GM19351 (cell line): ENCODE measurements around the gene ISX.
"Not testable (repeated sequence)": the region's sequence is repeated elsewhere in the genome, so short reads cannot be mapped to it uniquely, and the experiment has no call there.

Experiments used
- ATAC-seq: cut with Tn5 transposase; IDR thresholded peaks from one replicate; pipeline ENCODE4 v1.9.1; 2021; ENCODE audit warnings: mild to moderate bottlenecking, moderate library complexity; ENCODE audit not compliant: unreplicated experiment

Gene ISX

GRCh38 chr22:35065796-35066218, at the start of gene ISX:
Gene ISX (plus strand): TSS chr22:35066158. CDS start chr22:35067088, 930 bp downstream.
- ATAC-seq, result no peak

- no peak for ATAC-seq
Observed at GRCh38 chr22:35016909-35017308, 49.0 kb upstream of the ISX start.

- ATAC-seq, result no peak
Observed at GRCh38 chr22:35018995-35019394, 47.0 kb upstream of the ISX start.

DNA sequence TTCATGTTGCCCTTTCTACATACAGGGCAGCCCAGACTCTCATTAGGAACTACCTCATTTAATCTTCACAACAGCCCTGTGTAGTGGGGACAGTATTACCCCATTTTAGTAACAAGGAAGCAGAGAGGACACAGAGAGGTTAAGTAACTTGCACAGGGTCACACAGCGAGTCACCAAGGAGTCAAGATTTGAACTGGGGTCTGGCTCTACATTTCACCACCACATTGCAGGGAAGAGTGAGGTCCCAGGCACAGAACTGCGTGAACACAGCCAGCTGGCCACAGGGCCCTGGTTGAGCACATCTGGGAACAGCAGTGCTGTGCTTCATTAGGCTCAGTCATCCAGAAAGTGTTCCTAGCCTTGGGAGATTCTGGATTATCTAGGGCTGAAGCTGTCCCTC, 45.4 kb upstream of the ISX start:
- ATAC-seq, result no peak

DNA sequence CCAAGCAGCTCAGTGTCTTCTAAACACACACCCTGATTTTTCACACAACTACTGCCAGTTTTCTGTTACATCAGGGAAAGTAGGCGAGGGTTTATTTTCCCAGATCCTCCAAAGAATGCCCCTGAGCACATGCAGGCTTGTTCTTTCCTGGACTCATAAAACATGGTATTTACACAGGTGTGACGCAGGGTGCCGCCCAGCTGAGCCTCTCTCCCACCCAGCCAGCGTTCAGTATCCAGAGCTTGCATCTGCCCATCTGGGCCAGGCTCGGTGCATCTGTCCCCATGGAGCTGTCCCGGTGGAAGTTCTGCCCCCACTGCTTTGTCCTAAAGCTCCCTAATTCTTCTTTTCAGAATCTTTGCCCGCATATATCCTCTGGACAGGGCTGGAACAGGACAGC, 44.8 kb upstream of the ISX start:
- ATAC-seq, result no peak

DNA sequence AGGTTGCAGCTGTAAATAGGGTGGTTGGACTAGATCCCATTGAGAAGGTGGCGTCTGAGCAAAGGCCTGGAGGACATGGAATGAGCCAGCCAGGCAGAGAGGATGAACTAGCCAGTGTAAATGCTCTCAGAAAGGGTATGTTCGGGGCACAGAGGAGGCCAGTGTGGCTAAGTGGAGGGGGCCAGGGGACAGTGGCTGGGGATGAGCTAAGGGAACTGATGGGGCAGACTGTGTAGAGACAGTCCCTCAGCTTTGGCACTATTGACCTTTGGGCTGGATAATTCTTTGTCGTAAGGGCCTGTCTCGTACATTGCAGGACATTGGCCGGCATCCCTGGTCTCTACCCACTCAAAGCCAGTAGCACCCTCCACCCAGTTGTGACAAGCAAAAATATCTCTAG, 43.7 kb upstream of the ISX start:
- ATAC-seq, result no peak

DNA sequence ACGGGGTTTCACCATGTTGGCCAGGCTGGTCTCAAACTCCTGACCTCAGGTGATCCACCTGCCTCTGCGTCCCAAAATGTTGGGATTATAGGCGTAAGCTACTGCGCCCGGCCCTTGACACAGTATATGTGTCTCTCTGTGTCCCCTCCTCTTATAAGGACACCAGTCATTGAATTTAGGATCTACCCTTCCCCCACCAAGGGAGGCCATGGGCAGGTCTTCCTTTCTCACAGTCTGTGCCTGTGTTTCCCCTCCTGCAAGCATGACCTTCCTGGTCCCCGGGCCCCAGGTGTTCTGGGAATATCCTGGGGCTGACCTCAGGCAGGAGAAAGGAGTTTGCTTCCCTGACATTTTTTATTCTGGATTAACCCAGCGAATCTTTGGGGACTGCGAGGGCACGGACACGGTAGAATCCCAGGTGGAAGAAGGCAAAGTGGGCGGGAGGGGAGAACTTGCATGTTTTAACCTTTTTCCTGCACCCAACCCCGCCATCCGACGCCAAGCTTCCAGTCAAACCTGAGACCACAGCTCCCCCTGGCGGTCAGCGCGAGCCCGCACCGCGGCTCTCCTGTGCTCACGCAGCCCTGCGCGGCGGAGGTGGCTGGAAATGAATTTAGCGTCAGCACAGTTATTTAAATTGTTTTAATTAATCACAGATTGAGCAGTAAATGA, 42.1 kb upstream of the ISX start:
- ATAC-seq, result no peak

DNA sequence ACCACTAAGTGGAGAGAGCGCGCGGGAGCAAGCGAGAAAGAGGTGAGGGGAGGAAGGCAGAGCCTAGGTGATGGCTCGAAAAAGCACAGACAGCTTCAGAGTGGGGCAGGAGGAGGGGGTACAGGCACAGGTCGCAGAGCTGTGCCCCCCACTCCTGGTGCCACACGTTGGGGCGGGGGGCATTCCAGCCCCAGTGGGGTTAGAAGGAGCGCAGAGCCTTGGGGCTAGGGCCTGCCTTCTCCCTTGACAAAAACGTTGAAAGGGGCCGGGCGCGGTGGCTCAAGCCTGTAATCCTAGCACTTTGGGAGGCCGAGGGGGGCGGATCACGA, 41.6 kb upstream of the ISX start:
- no peak for ATAC-seq

GRCh38 chr22:35030112-35030511, 35.8 kb upstream of the ISX start:
- not testable (repeated sequence) for ATAC-seq

DNA sequence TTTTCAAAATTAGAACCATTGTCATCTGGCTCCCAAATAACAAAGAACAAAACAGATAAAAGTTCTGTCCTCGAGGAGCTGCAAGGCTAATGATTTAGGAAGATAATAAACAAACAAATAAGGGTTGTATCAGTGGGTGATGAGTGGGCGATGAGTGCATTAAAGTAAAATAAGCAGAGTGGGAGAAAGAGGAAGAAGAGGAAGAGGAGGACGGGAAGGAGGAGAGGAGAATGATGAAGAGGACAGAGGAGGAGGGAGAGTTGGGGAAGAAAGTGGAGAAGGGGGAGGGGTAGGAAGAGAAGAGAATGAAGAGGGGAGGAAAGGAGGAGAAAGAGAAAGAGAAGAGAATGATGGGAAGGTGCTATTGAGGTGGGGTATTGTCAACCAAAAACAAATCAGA, 33.4 kb upstream of the ISX start:
- no peak for ATAC-seq

- no peak for ATAC-seq
Observed at GRCh38 chr22:35033635-35034296, 32.2 kb upstream of the ISX start.

GRCh38 chr22:35034963-35035362, 31.0 kb upstream of the ISX start:
- ATAC-seq, result no peak

DNA sequence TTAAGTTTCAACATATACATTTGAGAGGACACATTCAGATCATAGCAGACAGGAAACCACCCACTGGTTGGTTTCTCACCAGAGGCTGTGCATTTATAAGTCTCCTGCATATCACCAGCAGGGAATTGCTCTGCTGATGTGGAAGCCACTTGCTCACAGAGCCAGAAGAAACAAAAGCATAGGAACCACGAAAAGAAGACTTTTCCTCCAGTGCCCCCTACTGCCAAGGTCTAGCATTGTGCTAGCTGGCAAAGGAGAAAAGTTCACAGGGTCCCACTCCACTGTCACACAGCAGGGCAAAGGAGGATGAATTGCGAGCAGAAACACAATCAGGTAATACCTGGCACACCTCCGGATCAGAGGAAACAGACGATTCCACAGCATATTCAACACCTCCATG, 28.9 kb upstream of the ISX start:
- ATAC-seq, result no peak

GRCh38 chr22:35039625-35040024, 26.3 kb upstream of the ISX start:
- ATAC-seq, result no peak

GRCh38 chr22:35043252-35043933, 22.6 kb upstream of the ISX start:
- no peak for ATAC-seq

DNA sequence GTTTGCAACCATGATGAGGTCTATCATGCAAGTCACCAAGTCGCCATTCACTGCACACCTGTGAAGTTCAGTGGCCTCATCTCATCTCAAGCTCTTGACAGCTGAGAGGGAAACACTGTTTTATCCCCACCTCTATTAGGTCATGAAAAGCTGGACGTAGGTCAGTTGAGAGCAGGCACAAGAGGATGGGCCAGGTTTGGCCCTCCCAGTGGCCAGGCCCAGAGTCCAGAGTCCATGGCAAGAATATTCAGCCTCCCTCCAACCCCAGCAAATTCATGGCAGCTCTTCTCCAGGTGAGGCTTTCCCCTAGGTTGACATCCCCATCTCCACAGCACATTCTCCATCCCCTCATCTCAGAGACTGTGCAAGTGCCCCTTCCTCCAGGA, 22.0 kb upstream of the ISX start:
- no peak for ATAC-seq

DNA sequence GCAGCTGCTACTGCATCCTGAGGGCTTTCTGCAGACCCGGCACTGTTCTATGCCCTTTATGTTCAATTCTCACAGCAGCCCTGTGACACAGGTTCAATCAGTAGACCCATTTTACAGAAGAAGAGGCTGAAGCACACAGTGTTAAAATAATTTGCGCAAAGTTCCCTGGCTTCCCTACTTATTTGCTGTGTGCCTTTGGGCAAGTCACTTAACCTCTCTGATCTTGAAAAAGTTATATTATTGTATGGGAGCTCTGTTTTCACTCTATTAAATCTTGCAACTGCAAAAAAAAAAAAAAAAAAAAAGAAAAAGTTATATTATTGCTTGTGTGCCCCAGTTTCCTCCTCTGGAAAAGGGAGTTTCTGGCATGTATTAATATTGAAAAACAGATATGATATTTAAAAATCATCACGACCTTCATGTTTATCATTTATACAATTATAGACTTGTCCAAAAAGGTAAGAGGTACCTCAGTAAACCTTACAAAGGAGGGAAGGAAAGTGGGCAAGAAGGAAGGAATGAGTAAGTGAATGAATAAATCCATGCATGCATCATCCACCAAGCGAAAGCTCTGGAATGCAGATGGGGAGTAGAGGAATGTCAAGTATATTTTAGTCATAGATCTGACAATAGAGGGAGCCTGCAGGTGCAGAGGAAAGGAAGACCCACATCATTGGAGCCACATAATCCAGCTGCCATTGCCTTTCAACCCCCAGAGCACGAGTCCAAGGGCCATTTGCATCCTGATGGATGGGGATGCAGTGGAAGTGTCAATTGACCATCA, 21.2 kb upstream of the ISX start:
- ATAC-seq, result no peak

DNA sequence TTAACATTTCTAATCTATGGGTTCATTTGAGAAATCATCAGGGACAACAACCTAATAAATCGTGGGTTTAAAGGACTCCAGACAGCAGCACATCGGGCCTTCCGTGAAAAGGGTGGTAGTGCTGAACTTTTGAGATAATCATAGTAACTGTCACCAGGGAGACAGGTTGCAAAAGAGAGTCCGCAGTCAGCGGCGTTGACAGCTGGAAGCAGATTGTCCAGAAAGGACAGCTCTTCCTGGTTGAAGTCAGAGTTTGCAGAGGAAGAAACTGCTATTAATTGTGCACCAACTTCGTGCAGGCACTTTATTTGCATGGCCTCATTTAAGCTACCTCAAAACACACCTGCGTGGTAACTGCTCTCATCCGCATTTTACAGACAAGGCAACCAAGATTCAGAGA, 20.5 kb upstream of the ISX start:
- ATAC-seq, result no peak

DNA sequence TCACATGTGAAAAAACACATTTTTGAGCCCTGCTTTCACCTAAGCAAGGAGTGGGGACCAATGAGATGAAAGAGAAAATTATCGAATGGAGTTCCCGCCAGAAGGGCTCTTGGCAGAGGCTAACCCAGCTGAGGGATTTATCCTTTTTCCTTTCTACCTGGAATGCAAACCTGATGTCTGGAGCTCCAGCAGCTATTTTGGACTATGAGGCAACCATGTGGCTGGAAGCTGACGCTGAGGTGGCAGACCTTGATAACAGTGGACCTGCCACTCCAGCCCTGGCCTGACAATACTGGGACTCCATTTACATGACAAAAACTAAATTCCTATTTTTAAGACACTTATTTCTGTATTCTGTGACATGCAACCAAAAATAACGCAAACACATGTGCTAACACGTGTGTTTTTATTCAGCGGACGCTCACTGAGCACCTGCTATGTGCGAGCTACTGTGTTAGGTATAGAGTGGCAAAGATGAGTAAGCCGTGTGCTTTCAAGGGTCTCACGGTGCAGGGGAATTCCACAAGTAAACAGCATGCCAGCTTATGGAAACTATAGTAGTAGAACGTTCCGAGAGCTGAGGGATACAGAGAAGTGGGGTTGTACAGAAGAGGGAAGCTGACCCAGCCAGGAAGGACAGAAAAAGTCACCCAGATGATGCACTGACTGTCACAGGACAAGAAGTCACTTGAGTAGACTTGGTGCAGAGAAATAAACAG, 19.1 kb upstream of the ISX start:
- ATAC-seq, result no peak

DNA sequence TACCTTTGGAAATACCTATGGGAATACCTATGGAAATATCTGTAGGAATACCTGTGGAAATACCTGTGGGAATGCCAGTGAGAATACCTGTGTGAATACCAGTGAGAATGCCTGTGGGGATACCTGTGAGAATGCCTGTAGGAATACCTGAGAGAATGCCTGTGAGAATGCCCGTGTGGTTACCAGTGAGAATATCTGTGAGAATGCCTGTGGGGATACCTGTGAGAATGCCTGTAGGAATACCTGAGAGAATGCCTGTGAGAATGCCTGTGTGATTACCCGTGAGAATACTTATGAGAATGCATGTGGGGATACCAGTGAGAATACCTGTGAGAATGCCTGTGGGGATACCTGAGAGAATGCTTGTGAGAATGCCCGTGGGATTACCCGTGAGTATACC, 15.9 kb upstream of the ISX start:
- ATAC-seq, result not testable (repeated sequence)

GRCh38 chr22:35051013-35051535, 14.9 kb upstream of the ISX start:
- ATAC-seq, result no peak
